Astrocyte of the hippocampus (primary cell): Measurements from ENCODE around the gene UCN.
"Not testable (repeated sequence)": the region's sequence is repeated elsewhere in the genome, so short reads cannot be mapped to it uniquely, and the experiment has no call there.

Experiments used
- DNase-seq: peaks from one replicate; pipeline ENCODE4 v3.0.0; 2011; ENCODE audit warnings: low read depth, low spot score

Gene UCN, protein sequence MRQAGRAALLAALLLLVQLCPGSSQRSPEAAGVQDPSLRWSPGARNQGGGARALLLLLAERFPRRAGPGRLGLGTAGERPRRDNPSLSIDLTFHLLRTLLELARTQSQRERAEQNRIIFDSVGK

DNA sequence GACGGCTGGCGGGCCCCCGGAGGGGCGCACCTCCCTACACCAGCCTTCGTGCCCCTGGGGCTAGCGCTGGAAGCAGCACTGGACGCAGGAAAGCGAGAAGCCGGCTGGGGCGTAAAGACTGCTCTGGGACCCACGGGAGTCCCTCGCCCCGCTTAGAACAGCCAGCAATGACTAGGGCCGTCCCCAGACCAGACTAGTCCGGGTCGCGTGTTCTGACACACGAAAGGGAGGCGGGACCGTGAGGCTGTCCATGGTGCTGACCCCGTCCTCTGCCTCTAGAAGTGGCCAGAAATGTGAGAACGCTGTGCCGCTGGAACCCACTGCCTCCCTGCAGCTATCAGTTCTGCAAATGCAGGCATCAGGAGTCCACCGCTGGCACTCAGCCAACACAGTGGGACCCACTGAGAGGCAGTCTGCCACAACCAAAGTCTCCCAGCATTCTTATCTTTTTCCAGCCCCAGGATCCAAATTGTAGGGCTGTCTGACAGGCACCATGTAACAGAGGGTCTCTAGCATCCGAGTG lies at the start of gene UCN:
UCN (minus strand) TSS at position 87 of the 523 bp plus-strand sequence. CDS start 550 bp downstream, outside the sequence.
- peak; percentile 78 for DNase-seq

GRCh38 chr2:27356382-27357181 lies 48.3 kb upstream of the UCN start, which contains the start of gene GTF3C2:
Gene GTF3C2, minus strand, starts transcription at chr2:27356764. Its CDS starts 13,210 bp downstream, at chr2:27343554.
- peak; percentile 98 for DNase-seq

DNA sequence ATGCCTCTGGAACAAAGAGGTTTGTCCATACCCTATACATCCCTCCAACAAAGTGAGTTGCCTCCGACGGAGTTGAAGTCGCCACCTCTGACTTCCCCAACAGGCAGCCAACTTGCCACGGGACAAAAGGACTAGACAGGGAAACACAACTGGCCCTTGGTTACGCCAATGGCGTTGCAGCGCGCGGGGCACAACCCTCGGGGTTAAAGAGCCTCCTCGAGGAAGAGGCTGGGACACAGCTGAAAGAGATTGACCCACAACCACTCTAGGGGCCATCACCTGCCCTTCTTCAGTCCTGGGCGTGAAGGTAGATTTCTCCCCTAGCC lies 47.8 kb upstream of the UCN start:
- peak; percentile 54 for DNase-seq

DNA sequence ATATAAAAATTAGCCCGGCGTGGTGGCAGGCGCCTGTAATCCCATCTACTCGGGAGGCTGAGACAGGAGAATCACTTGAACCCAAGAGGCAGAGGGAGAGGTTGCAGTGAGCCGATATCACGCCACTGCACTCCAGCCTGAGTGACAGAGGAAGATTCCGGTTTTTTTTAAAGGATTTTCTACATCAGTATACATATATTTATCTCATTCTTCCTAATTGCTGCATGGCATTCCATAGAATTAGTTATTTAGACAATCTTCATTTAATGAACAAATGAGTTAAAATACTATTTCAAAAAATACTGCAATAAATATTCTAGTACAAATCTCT lies 46.3 kb upstream of the UCN start:
- DNase-seq = no peak

- DNase-seq = no peak
These were observed 45.7 kb upstream of the UCN start for GRCh38 chr2:27353762-27354596.

DNA sequence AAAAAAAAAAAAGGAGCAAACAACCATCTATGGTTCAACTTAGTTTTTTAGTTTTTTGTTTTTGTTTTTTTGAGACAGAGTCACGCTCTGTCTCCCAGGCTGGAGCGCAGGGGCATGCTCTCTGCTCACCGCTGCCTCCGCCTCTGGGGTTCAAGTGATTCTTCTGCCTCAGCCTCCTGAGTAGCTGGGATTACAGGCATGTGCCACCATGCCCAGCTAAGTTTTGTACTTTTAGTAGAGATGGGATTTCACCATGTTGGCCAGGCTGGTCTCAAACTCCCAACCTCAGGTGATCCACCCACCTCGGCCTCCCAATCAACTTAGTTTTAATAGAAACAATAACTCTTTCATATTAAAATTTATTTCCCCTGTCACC lies 45.1 kb upstream of the UCN start:
- not testable (repeated sequence) for DNase-seq

GRCh38 chr2:27351802-27352598 lies 43.8 kb upstream of the UCN start:
- DNase-seq = no peak

DNA sequence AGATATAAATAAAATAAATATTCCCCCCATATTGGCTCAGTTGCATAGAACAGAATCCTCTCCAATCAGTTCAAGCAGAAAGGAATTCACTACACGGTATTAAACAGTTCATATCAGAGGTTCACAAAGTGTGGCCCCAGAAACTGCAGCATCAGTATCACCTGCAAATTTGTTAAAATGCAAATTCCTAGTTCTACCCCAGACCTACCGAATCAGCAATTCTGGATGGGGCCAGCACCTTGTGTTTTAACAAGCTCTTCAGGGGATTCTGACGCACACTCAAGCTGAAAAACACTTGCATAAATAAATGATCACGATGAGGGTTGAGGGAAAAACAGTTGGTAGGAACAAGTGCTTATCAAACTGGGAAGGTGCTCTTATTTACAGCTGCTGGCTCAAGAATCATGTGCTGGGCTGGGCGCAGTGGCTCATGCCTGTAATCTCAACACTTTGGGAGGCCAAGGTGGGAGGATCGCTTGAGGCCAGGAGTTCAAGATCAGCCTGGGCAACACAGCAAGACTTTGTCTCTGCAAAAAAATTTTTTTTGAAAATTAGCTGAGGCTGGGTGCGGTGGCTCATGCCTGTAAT lies 42.0 kb upstream of the UCN start:
- no peak for DNase-seq

GRCh38 chr2:27347641-27348040 lies 39.4 kb upstream of the UCN start:
- DNase-seq = no peak

DNA sequence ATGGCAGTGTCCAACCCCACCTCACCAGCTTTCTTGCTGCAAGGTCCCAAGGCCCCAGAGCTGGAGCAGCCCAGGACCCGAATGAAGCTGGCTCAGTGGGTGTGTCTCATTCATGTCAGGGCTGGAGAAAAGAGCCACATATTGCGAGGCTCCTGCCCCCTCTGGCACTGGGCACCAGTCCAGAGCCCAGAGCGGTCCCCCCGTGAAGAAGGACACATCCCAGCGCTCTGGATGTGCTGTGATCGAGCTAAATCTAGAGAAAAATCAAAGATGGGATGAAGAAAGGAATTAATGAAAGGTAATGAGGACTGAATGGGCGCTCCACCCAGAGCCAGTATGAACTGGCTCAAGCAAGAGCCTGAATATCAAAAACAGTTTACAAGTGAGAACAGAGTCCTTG lies 27.9 kb upstream of the UCN start:
- DNase-seq = no peak

GRCh38 chr2:27335311-27335710 lies 27.1 kb upstream of the UCN start:
- DNase-seq = peak; percentile 16

GRCh38 chr2:27324720-27325119 lies 16.5 kb upstream of the UCN start:
- DNase-seq = no peak

DNA sequence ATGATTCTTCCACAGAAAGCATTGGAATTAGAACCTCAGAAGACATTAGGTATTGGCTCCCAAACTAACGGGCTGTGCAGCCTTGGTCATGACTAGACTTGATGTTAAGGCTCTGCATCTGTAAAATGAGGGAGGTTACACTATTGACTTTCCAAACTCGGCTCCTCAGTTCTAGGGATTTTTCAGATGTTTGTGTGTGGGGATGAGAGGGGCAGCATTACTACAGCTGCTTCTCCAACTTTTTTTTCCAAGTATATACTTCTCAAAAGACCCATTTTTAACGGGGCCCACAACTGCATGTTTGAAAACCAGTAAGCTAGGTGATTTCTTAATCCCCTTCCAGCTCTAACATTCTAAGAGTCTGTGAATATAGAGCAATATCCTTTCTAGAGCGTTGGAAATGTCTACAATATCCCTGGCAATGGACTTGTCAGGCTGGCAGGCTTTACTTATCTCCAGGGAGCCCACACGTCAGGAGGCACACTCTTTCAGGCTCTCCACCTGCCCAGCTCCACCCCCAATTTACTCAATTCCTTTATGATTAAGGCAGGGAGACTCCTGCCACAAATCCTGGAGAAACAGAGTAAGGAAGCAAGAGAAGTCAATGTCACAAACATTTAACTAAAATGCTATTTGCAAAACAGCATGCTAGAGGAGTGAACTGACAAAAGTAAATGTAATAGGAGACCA lies 15.5 kb upstream of the UCN start:
- no peak for DNase-seq

GRCh38 chr2:27322766-27323595 lies 14.7 kb upstream of the UCN start, which contains the start of gene MPV17:
Gene MPV17, minus strand, starts transcription at chr2:27323097. Its CDS starts 580 bp downstream, at chr2:27322517.
- peak; percentile 96 for DNase-seq

DNA sequence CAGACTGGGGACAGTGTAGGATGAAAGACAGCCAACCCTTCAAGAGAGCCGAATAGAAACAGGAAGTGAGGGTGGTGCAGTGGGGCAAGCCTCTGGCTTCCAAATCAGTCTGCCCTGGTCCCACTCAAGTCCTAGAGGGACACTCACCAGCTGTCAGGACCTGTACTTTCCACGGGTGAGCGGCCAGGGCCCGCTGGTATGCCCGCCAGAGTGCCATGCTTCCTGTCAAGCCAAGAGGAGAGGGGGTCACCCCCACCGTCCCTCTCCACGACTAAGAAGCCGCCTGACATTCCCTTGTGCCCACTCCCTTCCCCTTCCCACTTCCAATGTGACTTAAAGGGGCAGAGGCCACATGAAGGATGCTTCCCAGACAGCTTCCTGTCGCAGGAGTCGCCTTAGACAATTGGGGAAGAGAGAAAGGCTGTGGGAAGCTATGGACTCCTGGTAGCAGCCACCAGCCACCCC lies 14.1 kb upstream of the UCN start:
- peak; percentile 31 for DNase-seq

- peak; percentile 97 for DNase-seq
These were observed 12.8 kb upstream of the UCN start for GRCh38 chr2:27320958-27321543.

GRCh38 chr2:27319839-27320238 lies 11.6 kb upstream of the UCN start:
- DNase-seq = not testable (repeated sequence)

DNA sequence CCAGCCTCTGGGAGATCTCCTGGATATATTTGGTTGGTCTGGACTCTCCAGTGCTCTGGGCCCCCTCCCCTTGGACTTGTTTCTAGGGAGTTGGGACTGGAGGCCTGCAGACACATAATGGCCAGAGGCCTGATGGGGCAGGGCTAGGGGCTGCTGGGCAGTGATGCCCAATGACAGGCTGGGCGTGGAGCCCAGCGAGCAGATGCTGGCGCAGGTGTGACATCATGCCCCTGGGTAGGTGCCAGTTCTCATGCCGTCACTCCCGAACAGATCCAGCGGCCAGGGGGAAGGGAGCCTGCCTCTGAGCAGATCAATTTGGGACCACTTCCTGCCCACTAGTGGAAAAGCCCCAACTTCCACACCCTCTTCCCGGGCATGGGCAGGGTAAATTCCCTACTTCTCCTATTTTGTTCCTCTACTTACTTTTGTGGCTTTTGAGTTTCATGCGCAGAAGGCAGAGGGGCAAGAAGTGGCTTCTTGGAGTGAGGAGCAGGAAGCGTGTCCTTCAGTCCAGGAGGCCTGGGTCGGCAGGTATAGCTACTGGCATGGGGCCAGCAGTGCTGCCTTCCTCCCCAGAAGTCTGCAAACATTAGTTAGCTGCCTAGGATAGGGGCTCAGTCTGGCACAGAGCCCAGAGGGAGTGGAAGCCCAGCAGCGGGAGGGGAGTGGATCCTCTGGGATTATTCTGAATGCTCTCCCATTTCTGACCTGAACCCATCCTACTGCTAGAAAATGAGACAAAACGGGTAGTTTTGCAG lies 8.6 kb upstream of the UCN start:
- DNase-seq = peak; percentile 56
